ENCODE measurements around the gene EFNA4. TPM values are rescaled to one million over a fixed set of nuclear protein-coding genes. Genes with fewer than 3 reads are reported as not detected.
A peak's percentile ranks its signal among the peaks of the same experiment; 100 is the strongest.

EFNA4 gene
- total and polyA plus RNA-seq, 4 donors: 1.8 to 4.7 (median 3.3) TPM

DNA sequence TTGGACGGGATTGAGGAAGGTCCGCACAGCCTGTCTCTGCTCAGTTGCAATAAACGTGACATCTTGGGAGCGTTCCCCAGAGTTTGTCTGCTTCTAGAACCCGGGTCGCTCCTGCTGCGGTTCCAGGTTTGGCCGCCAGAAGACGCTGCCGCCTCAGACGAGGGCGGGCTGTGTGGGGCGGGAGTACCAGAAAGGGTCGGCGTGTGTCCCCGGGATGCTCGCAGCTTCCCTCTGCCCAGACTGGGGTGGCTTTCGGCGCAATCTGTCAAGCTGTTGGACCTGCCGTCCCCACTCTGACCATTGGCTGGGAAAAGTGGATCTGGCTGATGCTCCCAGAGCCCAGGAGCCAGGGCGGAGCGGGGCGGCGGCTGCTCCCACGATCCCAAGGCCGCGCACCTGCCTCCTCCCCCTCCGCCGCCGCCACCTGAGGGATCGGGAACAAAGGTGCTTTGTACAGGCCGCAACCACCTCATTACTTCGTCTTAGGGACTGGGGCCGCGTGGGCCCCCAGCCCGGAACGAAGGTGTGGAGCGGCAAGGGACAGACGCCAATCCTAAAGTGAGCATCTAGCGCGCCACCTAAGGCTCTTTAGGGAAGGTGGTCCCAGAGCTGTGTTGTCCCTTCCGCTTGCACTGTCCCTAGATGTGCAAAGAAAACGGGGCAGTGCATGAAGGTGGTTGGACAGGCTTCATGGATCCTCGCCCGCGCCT, 683 bp upstream of the EFNA4 start:
- H3K36me3 ChIP-seq (ENCODE audit: control insufficient read depth in 4 of 4, insufficient read depth in 3 of 4, low read depth in 1 of 4, low read length in 3 of 4): peaks cover 0 to 7% (median 6%) of the 10 kb centered on the region in 4 donors
- TF ChIP-seq RAD21 (IDR thresholded peaks at IDR 0.05) (peak; percentile 60 to 75), FOXA1 (IDR thresholded peaks at IDR 0.05) (no peak), YY1 (IDR thresholded peaks at IDR 0.05) (no peak), HNF4A (conservative IDR thresholded peaks at IDR 0.05) (no peak)
- TF ChIP-seq, protein P1, sequence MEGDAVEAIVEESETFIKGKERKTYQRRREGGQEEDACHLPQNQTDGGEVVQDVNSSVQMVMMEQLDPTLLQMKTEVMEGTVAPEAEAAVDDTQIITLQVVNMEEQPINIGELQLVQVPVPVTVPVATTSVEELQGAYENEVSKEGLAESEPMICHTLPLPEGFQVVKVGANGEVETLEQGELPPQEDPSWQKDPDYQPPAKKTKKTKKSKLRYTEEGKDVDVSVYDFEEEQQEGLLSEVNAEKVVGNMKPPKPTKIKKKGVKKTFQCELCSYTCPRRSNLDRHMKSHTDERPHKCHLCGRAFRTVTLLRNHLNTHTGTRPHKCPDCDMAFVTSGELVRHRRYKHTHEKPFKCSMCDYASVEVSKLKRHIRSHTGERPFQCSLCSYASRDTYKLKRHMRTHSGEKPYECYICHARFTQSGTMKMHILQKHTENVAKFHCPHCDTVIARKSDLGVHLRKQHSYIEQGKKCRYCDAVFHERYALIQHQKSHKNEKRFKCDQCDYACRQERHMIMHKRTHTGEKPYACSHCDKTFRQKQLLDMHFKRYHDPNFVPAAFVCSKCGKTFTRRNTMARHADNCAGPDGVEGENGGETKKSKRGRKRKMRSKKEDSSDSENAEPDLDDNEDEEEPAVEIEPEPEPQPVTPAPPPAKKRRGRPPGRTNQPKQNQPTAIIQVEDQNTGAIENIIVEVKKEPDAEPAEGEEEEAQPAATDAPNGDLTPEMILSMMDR (IDR thresholded peaks at IDR 0.05; ENCODE audit: low read depth, low read length, missing input control): peak; percentile 53
- H3K9me3 ChIP-seq (ENCODE audit: control insufficient read depth in 4 of 4, low read length in 3 of 4): no peaks in the 10 kb centered on the region
- DNase-seq (ENCODE audit: low spot score): peak; percentile 77
- H3K9ac ChIP-seq (ENCODE audit: low read depth in 1 of 2, low read length in 2 of 2): peak overlapping the region in 1 of 2 donors; percentile 58
- no peaks in the 10 kb centered on the region for H3K27me3 ChIP-seq (ENCODE audit: control insufficient read depth in 4 of 4, insufficient read depth in 4 of 4, low read length in 3 of 4)
- peaks cover 7 to 36% (median 30%) of the 10 kb centered on the region in 4 donors for H3K4me1 ChIP-seq (ENCODE audit: control insufficient read depth in 4 of 4, insufficient read depth in 4 of 4, low read length in 3 of 4)
- no peak overlapping the region for H3K27ac ChIP-seq (ENCODE audit: low read depth in 1 of 2, low read length in 2 of 2)
- 10% methylated on average over 46 of the region's 46 CpGs for WGBS
- H3K4me3 ChIP-seq (ENCODE audit: low read depth in 1 of 3, low read length in 3 of 3): peak overlapping the region in 2 of 3 donors; percentile 33 to 86

DNA sequence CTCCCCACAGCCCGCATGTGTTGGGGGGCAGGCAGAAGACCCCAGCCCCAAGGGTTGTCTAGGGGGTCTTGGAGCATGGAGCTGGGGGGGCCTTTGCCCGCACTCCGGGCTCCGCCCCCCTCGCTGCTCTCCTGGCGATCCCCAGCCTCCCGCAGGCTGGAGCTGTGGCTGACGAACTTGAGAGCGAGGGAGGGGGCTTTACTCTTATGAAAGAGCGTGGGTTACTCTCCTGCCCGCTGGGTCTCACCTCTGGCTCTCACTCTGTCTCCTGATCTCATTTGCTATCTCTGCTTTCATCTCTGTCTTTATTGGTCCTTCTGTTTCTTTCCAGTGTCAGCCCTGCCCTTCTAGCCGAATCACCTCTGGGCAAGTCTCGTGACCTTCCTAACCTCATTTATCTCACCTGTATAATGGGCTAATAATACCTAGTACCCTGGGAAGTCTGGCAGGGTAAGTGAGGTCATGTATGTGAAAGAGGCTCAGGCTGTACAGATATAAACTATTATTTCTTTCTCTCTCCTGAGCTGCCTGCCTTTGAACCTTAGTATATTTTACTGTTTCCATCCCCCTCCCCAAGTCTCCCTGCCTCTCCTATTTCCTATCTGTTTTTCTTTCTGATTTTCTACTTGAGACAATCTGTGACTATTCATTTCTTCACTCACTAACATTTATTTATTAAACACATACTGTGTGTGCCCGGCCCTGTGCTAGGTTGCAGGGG, 731 bp downstream of the EFNA4 start:
- TF ChIP-seq, protein P2, sequence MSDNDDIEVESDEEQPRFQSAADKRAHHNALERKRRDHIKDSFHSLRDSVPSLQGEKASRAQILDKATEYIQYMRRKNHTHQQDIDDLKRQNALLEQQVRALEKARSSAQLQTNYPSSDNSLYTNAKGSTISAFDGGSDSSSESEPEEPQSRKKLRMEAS (IDR thresholded peaks at IDR 0.05): no peak
- TF ChIP-seq, protein P3, sequence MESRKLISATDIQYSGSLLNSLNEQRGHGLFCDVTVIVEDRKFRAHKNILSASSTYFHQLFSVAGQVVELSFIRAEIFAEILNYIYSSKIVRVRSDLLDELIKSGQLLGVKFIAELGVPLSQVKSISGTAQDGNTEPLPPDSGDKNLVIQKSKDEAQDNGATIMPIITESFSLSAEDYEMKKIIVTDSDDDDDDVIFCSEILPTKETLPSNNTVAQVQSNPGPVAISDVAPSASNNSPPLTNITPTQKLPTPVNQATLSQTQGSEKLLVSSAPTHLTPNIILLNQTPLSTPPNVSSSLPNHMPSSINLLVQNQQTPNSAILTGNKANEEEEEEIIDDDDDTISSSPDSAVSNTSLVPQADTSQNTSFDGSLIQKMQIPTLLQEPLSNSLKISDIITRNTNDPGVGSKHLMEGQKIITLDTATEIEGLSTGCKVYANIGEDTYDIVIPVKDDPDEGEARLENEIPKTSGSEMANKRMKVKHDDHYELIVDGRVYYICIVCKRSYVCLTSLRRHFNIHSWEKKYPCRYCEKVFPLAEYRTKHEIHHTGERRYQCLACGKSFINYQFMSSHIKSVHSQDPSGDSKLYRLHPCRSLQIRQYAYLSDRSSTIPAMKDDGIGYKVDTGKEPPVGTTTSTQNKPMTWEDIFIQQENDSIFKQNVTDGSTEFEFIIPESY (IDR thresholded peaks at IDR 0.05): no peak
- TF ChIP-seq RAD21 (IDR thresholded peaks at IDR 0.05) (no peak), RXRA (IDR thresholded peaks at IDR 0.05) (no peak), JUND (IDR thresholded peaks at IDR 0.05) (no peak), SP1 (IDR thresholded peaks at IDR 0.05) (no peak), NR2F2 (IDR thresholded peaks at IDR 0.05) (no peak), HNF4A (conservative IDR thresholded peaks at IDR 0.05) (no peak), FOXA2 (IDR thresholded peaks at IDR 0.05) (no peak), HNF4G (IDR thresholded peaks at IDR 0.05) (no peak), EGR1 (IDR thresholded peaks at IDR 0.05; ENCODE audit: low read depth in 2 of 2) (no peak)
- TF ChIP-seq, protein P4, sequence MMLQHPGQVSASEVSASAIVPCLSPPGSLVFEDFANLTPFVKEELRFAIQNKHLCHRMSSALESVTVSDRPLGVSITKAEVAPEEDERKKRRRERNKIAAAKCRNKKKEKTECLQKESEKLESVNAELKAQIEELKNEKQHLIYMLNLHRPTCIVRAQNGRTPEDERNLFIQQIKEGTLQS (IDR thresholded peaks at IDR 0.05): no peak
- TF ChIP-seq, protein P1 (IDR thresholded peaks at IDR 0.05; ENCODE audit: low read depth, low read length, missing input control): no peak
- H3K9ac ChIP-seq (ENCODE audit: low read depth in 1 of 2, low read length in 2 of 2): no peak overlapping the region
- H3K27ac ChIP-seq (ENCODE audit: low read depth in 1 of 2, low read length in 2 of 2): peak overlapping the region in 1 of 2 donors; percentile 76
- DNase-seq (ENCODE audit: low spot score): no peak
- no peaks in the 10 kb centered on the region for H3K36me3 ChIP-seq (ENCODE audit: control insufficient read depth in 4 of 4, insufficient read depth in 3 of 4, low read depth in 1 of 4, low read length in 3 of 4)
- H3K9me3 ChIP-seq (ENCODE audit: control insufficient read depth in 4 of 4, low read length in 3 of 4): no peaks in the 10 kb centered on the region
- no peaks in the 10 kb centered on the region for H3K27me3 ChIP-seq (ENCODE audit: control insufficient read depth in 4 of 4, insufficient read depth in 4 of 4, low read length in 3 of 4)
- H3K4me3 ChIP-seq (ENCODE audit: low read depth in 1 of 3, low read length in 3 of 3): peak overlapping the region in 2 of 3 donors; percentile 71 to 86
- H3K4me1 ChIP-seq (ENCODE audit: control insufficient read depth in 4 of 4, insufficient read depth in 4 of 4, low read length in 3 of 4): peaks cover 7 to 36% (median 30%) of the 10 kb centered on the region in 4 donors
- WGBS: 10% methylated on average over 14 of the region's 14 CpGs

All from liver (tissue), 9 donors.